HUDEP-2 (cell line): Measurements from ENCODE around the gene U2AF1.
"Not testable (repeated sequence)": the region's sequence is repeated elsewhere in the genome, so short reads cannot be mapped to it uniquely, and the experiment has no call there.

Source experiments
- DNase-seq, 76 experiments: peaks; one replicate each; lab custom pipeline; 2025; ENCODE audit not compliant: unreplicated experiment in 76 of 76; lab: John Stamatoyannopoulos, UW

U2AF1 gene

GRCh38 chr21:43106965-43107793 lies at the start of gene U2AF1:
TSS of gene U2AF1 (minus strand) at chr21:43107570. CDS start at chr21:43107494, 76 bp downstream.
- not testable (repeated sequence) for DNase-seq

- not testable (repeated sequence) for DNase-seq
Measured at GRCh38 chr21:43153601-43154000, 46.2 kb upstream of the U2AF1 start.

GRCh38 chr21:43149344-43149743 lies 42.0 kb upstream of the U2AF1 start:
- not testable (repeated sequence) for DNase-seq

GRCh38 chr21:43147999-43148398 lies 40.6 kb upstream of the U2AF1 start:
- not testable (repeated sequence) for DNase-seq

- DNase-seq = not testable (repeated sequence)
Measured at GRCh38 chr21:43146637-43147036, 39.3 kb upstream of the U2AF1 start.

- not testable (repeated sequence) for DNase-seq
Measured at GRCh38 chr21:43141407-43141806, 34.0 kb upstream of the U2AF1 start.

- not testable (repeated sequence) for DNase-seq
Measured at GRCh38 chr21:43138944-43139343, 31.6 kb upstream of the U2AF1 start.

GRCh38 chr21:43134520-43134919 lies 27.1 kb upstream of the U2AF1 start:
- DNase-seq = not testable (repeated sequence)

GRCh38 chr21:43130094-43130493 lies 22.7 kb upstream of the U2AF1 start:
- not testable (repeated sequence) for DNase-seq

GRCh38 chr21:43115956-43116355 lies 8.6 kb upstream of the U2AF1 start:
- not testable (repeated sequence) for DNase-seq

- DNase-seq = not testable (repeated sequence)
Measured at GRCh38 chr21:43114483-43114882, 7.1 kb upstream of the U2AF1 start.

GRCh38 chr21:43109006-43109405 lies 1.6 kb upstream of the U2AF1 start:
- not testable (repeated sequence) for DNase-seq

- DNase-seq = not testable (repeated sequence)
Measured at GRCh38 chr21:43108177-43108576, 807 bp upstream of the U2AF1 start.

- not testable (repeated sequence) for DNase-seq
Measured at GRCh38 chr21:43107794-43108137, 396 bp upstream of the U2AF1 start.

- not testable (repeated sequence) for DNase-seq
Measured at GRCh38 chr21:43104642-43105041, 2.7 kb downstream of the U2AF1 start.

- not testable (repeated sequence) for DNase-seq
Measured at GRCh38 chr21:43102281-43102680, 5.1 kb downstream of the U2AF1 start.

GRCh38 chr21:43101676-43102075 lies 5.7 kb downstream of the U2AF1 start:
- not testable (repeated sequence) for DNase-seq

- not testable (repeated sequence) for DNase-seq
Measured at GRCh38 chr21:43101000-43101399, 6.4 kb downstream of the U2AF1 start.

GRCh38 chr21:43091979-43092614 lies 15.3 kb downstream of the U2AF1 start:
- DNase-seq = not testable (repeated sequence)

GRCh38 chr21:43090947-43091346 lies 16.4 kb downstream of the U2AF1 start:
- DNase-seq = not testable (repeated sequence)

GRCh38 chr21:43089463-43089862 lies 17.9 kb downstream of the U2AF1 start:
- DNase-seq = not testable (repeated sequence)
